ENCODE data around the gene TBCD. TPM values are rescaled to one million over a fixed set of nuclear protein-coding genes. Genes with fewer than 3 reads are reported as not detected.

The TBCD gene
- total RNA-seq, 1 experiment from 2014 or later = 129 TPM

- Histone ChIP-seq H4K91ac (ENCODE audit: insufficient read length, low read depth, low read length) (no peak overlapping the region), H4K5ac (ENCODE audit: insufficient read length, low read depth, low read length) (no peak overlapping the region), H3K56ac (ENCODE audit: insufficient read length, low read depth, low read length) (no peak overlapping the region), H2AK5ac (ENCODE audit: insufficient read length, low read length) (no peak overlapping the region), H3K4ac (ENCODE audit: low read depth, low read length) (no peak overlapping the region), H4K8ac (replicated peaks; ENCODE audit: insufficient read length, low read depth, low read length) (no peak overlapping the region), H2BK5ac (ENCODE audit: insufficient read length, low read length) (no peak overlapping the region), H2BK120ac (ENCODE audit: low read depth, low read length, poor library complexity, severe bottlenecking) (no peak overlapping the region), H3K27me3 (ENCODE audit: insufficient read depth, low read length) (no peaks in the 10 kb centered on the region), H3K23me2 (ENCODE audit: insufficient read length, low read depth, low read length, poor library complexity, severe bottlenecking) (no peaks in the 10 kb centered on the region), H3K18ac (ENCODE audit: insufficient read length, low read depth, low read length) (no peak overlapping the region), H3K79me2 (ENCODE audit: insufficient read depth, low read length) (no peaks in the 10 kb centered on the region), H2BK15ac (ENCODE audit: low read depth, low read length) (no peak overlapping the region), H2AFZ (ENCODE audit: low read length) (no peak overlapping the region), H3K27ac (ENCODE audit: insufficient read length, low read depth, low read length) (no peak overlapping the region), H3K9me3 (ENCODE audit: control insufficient read depth, low read depth, low read length) (no peaks in the 10 kb centered on the region), H3K23ac (ENCODE audit: insufficient read length, low read depth, low read length) (no peak overlapping the region), H3K4me2 (ENCODE audit: insufficient read depth, insufficient read length, low read length) (no peak overlapping the region), H2BK12ac (ENCODE audit: insufficient read length, low read depth, low read length) (no peak overlapping the region), H3K14ac (ENCODE audit: insufficient read depth, low read length) (no peak overlapping the region), H3K9ac (ENCODE audit: extremely low read depth, insufficient read length, low read length) (no peak overlapping the region), H4K20me1 (ENCODE audit: control insufficient read depth, insufficient read depth, insufficient read length) (no peaks in the 10 kb centered on the region), H3K79me1 (ENCODE audit: insufficient read depth, low read depth, low read length, poor library complexity, severe bottlenecking) (no peaks in the 10 kb centered on the region), H3T11ph (ENCODE audit: low read length) (no peak overlapping the region), H3K4me1 (ENCODE audit: insufficient read depth, low read length) (no peaks in the 10 kb centered on the region), H2BK20ac (ENCODE audit: low read depth, low read length, poor library complexity, severe bottlenecking) (no peak overlapping the region)
- peaks cover 43 to 69% (median 68%) of the 10 kb centered on the region in 3 experiments; a peak in 6 of 7 replicates for H3K36me3 Mint-ChIP-seq (ENCODE audit: insufficient read depth in 1 of 3, low read depth in 3 of 3)
- peak overlapping the region in 2 of 3 experiments; percentile 24 to 81; a peak in 3 of 7 replicates for H3K27ac Mint-ChIP-seq
- TF ChIP-seq CTCF (conservative IDR thresholded peaks at IDR 0.05) = no peak
- H3K4me1 Mint-ChIP-seq = no peaks in the 10 kb centered on the region
- DNase-seq = no peak
- no peaks in the 10 kb centered on the region for H3K27me3 Mint-ChIP-seq (ENCODE audit: low read depth)
- WGBS (ENCODE audit: extremely low coverage, insufficient read length, low lambda C conversion rate) = no CpG with 5 or more reads among the region's 12 CpGs
- H3K4me3 Mint-ChIP-seq = no peak overlapping the region
- no peaks in the 10 kb centered on the region for H3K9me3 Mint-ChIP-seq
Observed at GRCh38 chr17:82926081-82926480, 174.2 kb downstream of the TBCD start.
